H1 (cell line): ENCODE measurements around the gene NFATC1. TPM values are rescaled to one million over a fixed set of nuclear protein-coding genes. Genes with fewer than 3 reads are reported as not detected.

Experiments used
- CTCF ChIA-PET: fragments of 300-600 bp; sonication (Branson Sonifier 250); formaldehyde crosslinking; loops from one replicate; lab custom pipeline; 2021; ENCODE audit not compliant: partially characterized antibody; lab: Charles Lee
- POLR2A ChIA-PET: fragments of 300-600 bp; sonication (Branson Sonifier 250); formaldehyde crosslinking; loops from one replicate; lab custom pipeline; 2021; ENCODE audit warnings: inconsistent platforms; ENCODE audit not compliant: partially characterized antibody; lab: Charles Lee
- DNase-seq, 2 experiments: peaks; one replicate each; pipeline versions ENCODE4 v3.0.0 to v3.0.0-alpha.2; 2010 to 2022; ENCODE audit warnings: low spot score in 2 of 2, low read depth in 1 of 2, mixed read lengths in 1 of 2
- FAIRE-seq: peaks from 2 replicates; lab custom pipeline; 2011; peaks lifted over from hg19 to GRCh38; lab: Jason Lieb, UNC
- H2AFZ ChIP-seq: 2 replicates; pipeline ENCODE4 v1.8.1; 2012; ENCODE audit warnings: low read length, inconsistent platforms
- H2AK5ac ChIP-seq: 2 replicates; pipeline ENCODE4 v1.6.1; 2013; ENCODE audit warnings: low read depth, low read length
- H2BK120ac ChIP-seq: replicated peaks from 2 replicates; pipeline ENCODE3; 2013; ENCODE audit warnings: low read depth, low read length, inconsistent platforms
- H2BK12ac ChIP-seq: 2 replicates; pipeline ENCODE4 v1.6.1; 2013; ENCODE audit warnings: low read depth, low read length
- H2BK15ac ChIP-seq: 2 replicates; pipeline ENCODE4 v1.6.1; 2013; ENCODE audit warnings: low read length
- H2BK20ac ChIP-seq: 2 replicates; pipeline ENCODE4 v1.6.1; 2013; ENCODE audit warnings: low read length
- H2BK5ac ChIP-seq: 2 replicates; pipeline ENCODE4 v1.6.1; 2013; ENCODE audit warnings: low read depth, low read length
- H3K14ac ChIP-seq: 2 replicates; pipeline ENCODE4 v1.6.1; 2013; ENCODE audit warnings: inconsistent platforms; ENCODE audit not compliant: insufficient read length
- H3K18ac ChIP-seq: 2 replicates; pipeline ENCODE4 v1.6.1; 2013; ENCODE audit warnings: low read length; ENCODE audit errors: extremely low read depth
- H3K23ac ChIP-seq: 2 replicates; pipeline ENCODE4 v1.6.1; 2013; ENCODE audit warnings: inconsistent platforms; ENCODE audit not compliant: insufficient read length
- H3K23me2 ChIP-seq: 2 replicates; pipeline ENCODE4 v1.6.1; 2013; ENCODE audit warnings: low read depth, low read length
- H3K27ac ChIP-seq: 2 replicates; pipeline ENCODE4 v1.6.1; 2011; ENCODE audit warnings: low read depth, low read length, inconsistent platforms
- H3K27me3 ChIP-seq, 4 experiments: replicated peaks in 1 of 4; 1 replicate in 1 of 4; 2 replicates in 3 of 4; pipeline versions ENCODE4 v1.6.1 to v1.8.1; 2011 to 2013; ENCODE audit warnings: low read length in 3 of 4, mild to moderate bottlenecking in 3 of 4, inconsistent platforms in 2 of 4, mixed read lengths in 2 of 4, moderate library complexity in 1 of 4; ENCODE audit not compliant: control insufficient read depth in 3 of 4, insufficient read depth in 3 of 4; ENCODE audit errors: extremely low read depth in 1 of 4
- H3K36me3 ChIP-seq, 4 experiments: 2 replicates each; pipeline versions ENCODE4 v1.6.1 to v1.8.1; 2011 to 2013; ENCODE audit warnings: mild to moderate bottlenecking in 4 of 4, low read length in 3 of 4, moderate library complexity in 2 of 4, control low read depth in 1 of 4, inconsistent platforms in 1 of 4; ENCODE audit not compliant: insufficient read depth in 4 of 4, control insufficient read depth in 2 of 4
- H3K4ac ChIP-seq: replicated peaks from 2 replicates; pipeline ENCODE3; 2013; ENCODE audit warnings: low read length, low read depth, mixed read lengths, inconsistent platforms; ENCODE audit not compliant: insufficient read length
- H3K4me1 ChIP-seq, 4 experiments: replicated peaks in 1 of 4; 1 replicate in 1 of 4; 2 replicates in 3 of 4; pipeline versions ENCODE4 v1.6.1 to v1.8.1; 2011 to 2013; ENCODE audit warnings: low read length in 3 of 4, inconsistent platforms in 2 of 4, mixed read lengths in 1 of 4; ENCODE audit not compliant: insufficient read depth in 4 of 4, control insufficient read depth in 3 of 4
- H3K4me2 ChIP-seq, 2 experiments: 2 replicates each; pipeline versions ENCODE4 v1.6.1 to v1.8.1; 2011 to 2013; ENCODE audit warnings: low read depth in 2 of 2, low read length in 2 of 2, control low read depth in 1 of 2, inconsistent platforms in 1 of 2, mild to moderate bottlenecking in 1 of 2; ENCODE audit not compliant: insufficient read depth in 1 of 2
- H3K4me3 ChIP-seq, 4 experiments: fragments of 200-600, 300-600 bp in 1 of 4; sonication (generic), shearing (Covaris generic), sonication (Bioruptor Twin) in 1 of 4; 2 replicates each; pipeline versions ENCODE4 v1.5.1 to v1.8.1; 2011 to 2016; ENCODE audit warnings: low read length in 4 of 4, low read depth in 3 of 4, control low read depth in 2 of 4, inconsistent platforms in 2 of 4, mild to moderate bottlenecking in 2 of 4, mixed read lengths in 1 of 4, moderate library complexity in 1 of 4; ENCODE audit not compliant: insufficient read depth in 2 of 4; ENCODE audit errors: extremely low read depth in 1 of 4
- H3K56ac ChIP-seq: replicated peaks from 2 replicates; pipeline ENCODE3; 2013; ENCODE audit warnings: low read depth, mild to moderate bottlenecking, mixed read lengths, low read length, inconsistent platforms; ENCODE audit not compliant: insufficient read length
- H3K79me1 ChIP-seq: 2 replicates; pipeline ENCODE4 v1.6.1; 2013; ENCODE audit warnings: low read depth, low read length, control low read depth
- H3K79me2 ChIP-seq, 2 experiments: 2 replicates each; pipeline versions ENCODE4 v1.6.1 to v1.8.1; 2012 to 2013; ENCODE audit warnings: low read length in 2 of 2, mild to moderate bottlenecking in 2 of 2, inconsistent platforms in 1 of 2; ENCODE audit not compliant: insufficient read depth in 2 of 2, control insufficient read depth in 1 of 2
- H3K9ac ChIP-seq, 4 experiments: replicated peaks in 1 of 4; 1 replicate in 1 of 4; 2 replicates in 3 of 4; pipeline versions ENCODE4 v1.6.1 to v1.8.1; 2011 to 2013; ENCODE audit warnings: low read depth in 3 of 4, low read length in 3 of 4, control low read depth in 2 of 4, mild to moderate bottlenecking in 2 of 4, moderate library complexity in 2 of 4, inconsistent platforms in 1 of 4; ENCODE audit errors: extremely low read depth in 1 of 4
- H3K9me3 ChIP-seq, 2 experiments: 2 replicates each; pipeline versions ENCODE4 v1.6.1 to v1.8.1; 2012 to 2013; ENCODE audit warnings: mild to moderate bottlenecking in 2 of 2, moderate library complexity in 2 of 2, control low read depth in 1 of 2, inconsistent platforms in 1 of 2, low read depth in 1 of 2, low read length in 1 of 2, mixed read lengths in 1 of 2; ENCODE audit not compliant: insufficient read depth in 2 of 2
- H4K20me1 ChIP-seq, 2 experiments: replicated peaks in 1 of 2; 2 replicates each; pipeline versions ENCODE3 to v1.8.1; 2011 to 2013; ENCODE audit warnings: inconsistent platforms in 2 of 2, low read length in 2 of 2, mild to moderate bottlenecking in 1 of 2; ENCODE audit not compliant: insufficient read depth in 2 of 2, control insufficient read depth in 1 of 2
- H4K5ac ChIP-seq: 2 replicates; pipeline ENCODE4 v1.6.1; 2013; ENCODE audit warnings: low read length, low read depth, mixed read lengths, inconsistent platforms; ENCODE audit not compliant: insufficient read length
- H4K8ac ChIP-seq: 2 replicates; pipeline ENCODE4 v1.8.0; 2013; ENCODE audit warnings: mild to moderate bottlenecking, moderate library complexity, low read length, inconsistent platforms; ENCODE audit not compliant: insufficient read depth; ENCODE audit errors: extremely low read depth
- H4K91ac ChIP-seq: replicated peaks from 2 replicates; pipeline ENCODE3; 2013; ENCODE audit warnings: low read length, mixed read lengths, inconsistent platforms; ENCODE audit not compliant: insufficient read length
- BCL11A ChIP-seq, 2 experiments: IDR thresholded peaks; one replicate each; pipeline ENCODE4 v1.6.1; 2011; ENCODE audit warnings: low read depth in 2 of 2, low read length in 2 of 2, mild to moderate bottlenecking in 2 of 2
- SAP30 ChIP-seq: fragments of 300-600 bp; sonication (generic); IDR thresholded peaks from 2 replicates; pipeline ENCODE4 v1.7.1; 2012; ENCODE audit warnings: low read length, moderate library complexity, mild to moderate bottlenecking, inconsistent platforms; ENCODE audit not compliant: insufficient read depth, insufficient replicate concordance
- WGBS, 2 experiments: shearing (Covaris generic) in 1 of 2; methylation state at CpG; one replicate each; pipeline versions ENCODE4 v1.1.6 to v1.1.7; 2013 to 2015; ENCODE audit warnings: low lambda C conversion rate in 2 of 2, mixed read lengths in 2 of 2, inconsistent platforms in 1 of 2, low coverage in 1 of 2, missing lambda C conversion rate in 1 of 2; ENCODE audit not compliant: insufficient replicate concordance in 2 of 2, insufficient coverage in 1 of 2, insufficient read length in 1 of 2; ENCODE audit errors: extremely low coverage in 1 of 2, missing lambda C conversion rate in 1 of 2; 5-methylcytosine and 5-hydroxymethylcytosine counted together
- polyA plus RNA-seq, 7 experiments: library from polyadenylated mRNA; depleted of rRNA in 3 of 7; stranded (reverse) in 5 of 7; unstranded in 2 of 7; fragments of >200 nt in 5 of 7; fragments of 200-250 nt in 2 of 7; gene quantifications; 1 replicate in 5 of 7; 2 replicates in 1 of 7; 4 replicates in 1 of 7; pipeline versions ENCODE4 v1.2.1 to v1.2.3, GENCODE V29; 2011 to 2013; ENCODE audit warnings: missing spikeins in 2 of 7, mixed read lengths in 2 of 7
- total RNA-seq: library from RNA; stranded (reverse); fragmentation: NEBNext Ultra II Directional; extraction: Animal tissue kit (Norgen Biotek cat#: 25700); gene quantifications from 2 replicates; pipeline ENCODE4 v1.2.1, GENCODE V29; 2021

Gene NFATC1
- total and polyA plus RNA-seq, 2 of the 8 experiments (the other 6 are each of a cell fraction or from before 2014, with no cell fraction given): 2.0 to 6.6 TPM

GRCh38 chr18:79472176-79472575 lies 76.4 kb downstream of the NFATC1 start:
- no peak overlapping the region for H2BK15ac ChIP-seq

More at GRCh38 chr18:79472176-79472575, 76.4 kb downstream of the NFATC1 start:
- Histone ChIP-seq H3K4ac (no peak overlapping the region), H3K18ac (no peak overlapping the region), H2BK120ac (no peak overlapping the region), H3K9me3 (no peaks in the 10 kb centered on the region; a peak in 1 of 4 replicates), H2BK5ac (no peak overlapping the region), H2AK5ac (no peak overlapping the region), H3K27ac (no peak overlapping the region), H4K91ac (no peak overlapping the region), H2BK12ac (no peak overlapping the region), H2AFZ (no peak overlapping the region), H3K4me1 (no peaks in the 10 kb centered on the region), H3K4me3 (no peak overlapping the region), H3K23ac (no peak overlapping the region), H3K56ac (no peak overlapping the region), H3K79me2 (no peaks in the 10 kb centered on the region), H3K27me3 (no peaks in the 10 kb centered on the region), H3K9ac (no peak overlapping the region), H4K5ac (no peak overlapping the region), H4K20me1 (no peaks in the 10 kb centered on the region), H3K23me2 (no peaks in the 10 kb centered on the region), H3K79me1 (no peaks in the 10 kb centered on the region), H3K4me2 (no peak overlapping the region), H2BK20ac (no peak overlapping the region), H3K36me3 (no peaks in the 10 kb centered on the region), H3K14ac (no peak overlapping the region), H4K8ac (no peak overlapping the region)
- no peak for DNase-seq
- POLR2A ChIA-PET: no interaction called here
- WGBS, 2 experiments: 94% methylated on average over 8 of the region's 10 CpGs; no CpG with 5 or more reads in 1 of the 2 experiments
- CTCF ChIA-PET: interaction anchor here (1.0 to 2.7 kb wide), 5 partner anchors 9 to 153 kb away, joined by 3 to 6 read pairs (median 4); no protein-coding TSS in a partner anchor
- no peak for FAIRE-seq
- TF ChIP-seq SAP30: no peak
- TF ChIP-seq BCL11A (IDR thresholded peaks at IDR 0.05; ENCODE audit: low read depth in 2 of 2, low read length in 2 of 2): no peak
